SK-N-SH treated with all-trans-retinoic acid at 6 μM for 48 hours (cell line): Measurements from ENCODE around the gene PBX3.

Source experiments
- ARNTL ChIP-seq: fragments of 450-650 bp; formaldehyde crosslinking; IDR thresholded peaks from 2 replicates; pipeline ENCODE4 v1.5.0; 2020; ENCODE audit warnings: low read depth, mild to moderate bottlenecking, moderate library complexity, borderline replicate concordance
- CREB5 ChIP-seq: fragments of 250-450 bp; sonication (Bioruptor Pico); IDR thresholded peaks from 2 replicates; pipeline ENCODE4 v1.5.1; 2020; ENCODE audit warnings: low read depth, mild to moderate bottlenecking, moderate library complexity
- CSDC2 ChIP-seq: fragments of 250-450 bp; sonication (Bioruptor Pico); IDR thresholded peaks from 2 replicates; pipeline ENCODE4 v1.5.0; 2020; ENCODE audit warnings: mild to moderate bottlenecking, moderate library complexity
- ESRRG ChIP-seq: fragments of 250-450 bp; sonication (Bioruptor Pico); IDR thresholded peaks from 2 replicates; pipeline ENCODE4 v1.6.1; 2021; ENCODE audit warnings: mild to moderate bottlenecking
- PATZ1 ChIP-seq: fragments of 250-450 bp; sonication (Bioruptor Pico); IDR thresholded peaks from 2 replicates; pipeline ENCODE4 v1.8.0; 2020; ENCODE audit warnings: mild to moderate bottlenecking, moderate library complexity, borderline replicate concordance
- SNAI2 ChIP-seq: fragments of 250-450 bp; sonication (Bioruptor Pico); IDR thresholded peaks from 2 replicates; pipeline ENCODE4 v1.5.0; 2020; ENCODE audit warnings: mild to moderate bottlenecking, moderate library complexity
- TOX ChIP-seq: fragments of 250-450 bp; sonication (Bioruptor Pico); IDR thresholded peaks from 2 replicates; pipeline ENCODE4 v1.8.0; 2021; ENCODE audit warnings: mild to moderate bottlenecking, moderate library complexity, borderline replicate concordance
- ZFP30 ChIP-seq: fragments of 450-650 bp; formaldehyde crosslinking; IDR thresholded peaks from 2 replicates; pipeline ENCODE4 v1.5.0; 2022; ENCODE audit warnings: mild to moderate bottlenecking, moderate library complexity
- ZNF8 ChIP-seq: fragments of 450-650 bp; formaldehyde crosslinking; IDR thresholded peaks from 2 replicates; pipeline ENCODE4 v1.5.0; 2020; ENCODE audit warnings: mild to moderate bottlenecking, moderate library complexity

GRCh38 chr9:125890826-125891225 is 143.7 kb downstream of the PBX3 start:
- TF ChIP-seq PATZ1 (CRISPR knock-in tag) (no peak), SNAI2 (CRISPR knock-in tag) (no peak), CSDC2 (CRISPR knock-in tag) (no peak), ARNTL (CRISPR knock-in tag) (no peak), TOX (no peak), ZFP30 (no peak), CREB5 (CRISPR knock-in tag) (no peak), ESRRG (CRISPR knock-in tag) (no peak), ZNF8 (CRISPR knock-in tag) (no peak)
